Panc1 (cell line): Measurements from ENCODE around the gene PORCN. TPM values are rescaled to one million over a fixed set of nuclear protein-coding genes. Genes with fewer than 3 reads are reported as not detected.

Experiments
- ATAC-seq: fragments of 200-7000 bp; cut with Tn5 transposase; 2 replicates; pipeline ENCODE4 v1.9.1; 2020; ENCODE audit warnings: mild to moderate bottlenecking, moderate library complexity
- BruUV-seq: library from RNA; stranded (reverse); fragments of 400-500 nt; replicated peaks from 2 replicates; lab custom pipeline; 2021; lab: Mats Ljungman, UMichigan
- CTCF ChIA-PET: fragments of 300-600 bp; sonication (Branson Sonifier 250); formaldehyde crosslinking; loops from one replicate; lab custom pipeline; 2022; ENCODE audit warnings: antibody characterized with exemption; lab: Charles Lee
- POLR2A ChIA-PET: fragments of 300-600 bp; sonication (Branson Sonifier 250); formaldehyde crosslinking; loops from one replicate; lab custom pipeline; 2022; ENCODE audit warnings: antibody characterized with exemption; lab: Charles Lee
- DNase-seq: peaks from one replicate; pipeline ENCODE4 v3.0.0-alpha.2; 2010; ENCODE audit warnings: low read depth, low spot score
- H3K27ac ChIP-seq: 2 replicates; pipeline ENCODE4 v1.5.1; 2011; ENCODE audit warnings: mild to moderate bottlenecking, low read length, inconsistent platforms
- H3K27me3 ChIP-seq: fragments of 200-500 bp; sonication (Bioruptor generic); 2 replicates; pipeline ENCODE4 v1.6.0; 2014; ENCODE audit warnings: low read length, inconsistent platforms; ENCODE audit not compliant: control insufficient read depth, insufficient read depth
- H3K36me3 ChIP-seq: fragments of 200-500 bp; sonication (Bioruptor generic); 2 replicates; pipeline ENCODE4 v1.5.1; 2014; ENCODE audit warnings: inconsistent platforms, mild to moderate bottlenecking, low read length, moderate library complexity; ENCODE audit not compliant: control insufficient read depth, insufficient read depth
- H3K4me1 ChIP-seq: 2 replicates; pipeline ENCODE4 v1.5.1; 2011; ENCODE audit warnings: inconsistent platforms, mild to moderate bottlenecking, low read length, moderate library complexity; ENCODE audit not compliant: control insufficient read depth, insufficient read depth
- H3K4me3 ChIP-seq, 2 experiments: 2 replicates each; pipeline ENCODE4 v1.5.1; 2011 to 2012; ENCODE audit warnings: low read depth in 2 of 2, low read length in 2 of 2, mild to moderate bottlenecking in 2 of 2, inconsistent platforms in 1 of 2, moderate library complexity in 1 of 2
- H3K9me3 ChIP-seq: fragments of 200-500 bp; sonication (Bioruptor generic); 2 replicates; pipeline ENCODE4 v1.5.1; 2014; ENCODE audit warnings: low read depth, mild to moderate bottlenecking, inconsistent platforms, low read length, moderate library complexity; ENCODE audit not compliant: control insufficient read depth, insufficient read depth
- CTCF ChIP-seq: fragments of 450-650 bp; IDR thresholded peaks from 2 replicates; pipeline ENCODE4 v1.5.1; 2017; ENCODE audit warnings: mild to moderate bottlenecking
- POLR2AphosphoS5 ChIP-seq: IDR thresholded peaks from 2 replicates; pipeline ENCODE4 v1.6.1; 2012; ENCODE audit warnings: mild to moderate bottlenecking, low read depth, low read length, moderate library complexity
- REST ChIP-seq, 2 experiments: IDR thresholded peaks; 2 replicates each; pipeline ENCODE4 v1.6.1; 2011 to 2012; ENCODE audit warnings: low read depth in 2 of 2, control low read depth in 1 of 2, low read length in 1 of 2, mild to moderate bottlenecking in 1 of 2, moderate library complexity in 1 of 2; ENCODE audit not compliant: insufficient read depth in 1 of 2
- SIN3A ChIP-seq: IDR thresholded peaks from 2 replicates; pipeline ENCODE4 v1.6.1; 2012; ENCODE audit warnings: low read depth, mild to moderate bottlenecking, low read length, moderate library complexity, borderline replicate concordance; ENCODE audit not compliant: insufficient read depth
- TCF7L2 ChIP-seq: IDR thresholded peaks from 2 replicates; pipeline ENCODE4 v1.6.1; 2011; ENCODE audit warnings: mild to moderate bottlenecking, low read depth, low read length, inconsistent platforms
- in situ Hi-C: cut with HindIII; loops from 2 replicates; pipeline ENCODE4 v1.10.0; 2016; ENCODE audit warnings: low sequenced_read_pairs, low pct_unique_long_range_greater_than_20kb
- intact Hi-C: fragments of 100-400 bp; cut with micrococcal nuclease; formaldehyde crosslinking; loops from one replicate; pipeline ENCODE4 v1.10.0; 2022; ENCODE audit not compliant: unreplicated experiment
- total RNA-seq: library from RNA; stranded (reverse); gene quantifications from one replicate; pipeline ENCODE4 v1.2.1, GENCODE V29; 2021; ENCODE audit not compliant: unreplicated experiment

PORCN gene
- total RNA-seq, 1 experiment from 2014 or later = 8.6 TPM

GRCh38 chrX:48509245-48509590, 426 bp downstream of the PORCN start:
- no peaks in the 10 kb centered on the region for H3K27me3 ChIP-seq
- H3K9me3 ChIP-seq = no peaks in the 10 kb centered on the region
- POLR2A ChIA-PET = no interaction called here
- peak overlapping the region; percentile 73 to 84 for H3K4me3 ChIP-seq
- in situ Hi-C loops = no loop called here
- CTCF ChIA-PET = no interaction called here
- H3K36me3 ChIP-seq = no peaks in the 10 kb centered on the region
- H3K4me1 ChIP-seq = no peaks in the 10 kb centered on the region
- TF ChIP-seq POLR2AphosphoS5 (no peak), CTCF (no peak), REST (IDR thresholded peaks at IDR 0.05; ENCODE audit: insufficient read depth in 1 of 2, low read depth in 2 of 2, low read length in 1 of 2) (no peak), TCF7L2 (no peak), SIN3A (no peak)
- intact Hi-C loops = loop anchor here (10.0 kb wide), 1 partner anchor 424 kb away; no protein-coding TSS in a partner anchor
- ATAC-seq (peak; percentile 35; the same call in 1 of the 2 replicates), DNase-seq (no peak)
- no TSS peak for BruUV-seq
- peak overlapping the region; percentile 57 for H3K27ac ChIP-seq

GRCh38 chrX:48509619-48510018, 827 bp downstream of the PORCN start:
- DNase-seq = no peak
- no TSS peak for BruUV-seq
- TF ChIP-seq POLR2AphosphoS5 (no peak), CTCF (no peak), REST (IDR thresholded peaks at IDR 0.05; ENCODE audit: insufficient read depth in 1 of 2, low read depth in 2 of 2, low read length in 1 of 2) (no peak), SIN3A (no peak), TCF7L2 (no peak)
- no peaks in the 10 kb centered on the region for H3K9me3 ChIP-seq
- ChIA-PET POLR2A (no interaction called here), CTCF (no interaction called here)
- H3K4me1 ChIP-seq = no peaks in the 10 kb centered on the region
- intact Hi-C loops (loop anchor here (10.0 kb wide), 1 partner anchor 425 kb away; no protein-coding TSS in a partner anchor), in situ Hi-C loops (no loop called here)
- peak overlapping the region; percentile 57; the same call in 1 of the 2 replicates for H3K27ac ChIP-seq
- H3K36me3 ChIP-seq = no peaks in the 10 kb centered on the region
- H3K27me3 ChIP-seq = no peaks in the 10 kb centered on the region
- peak overlapping the region; percentile 73 to 84 for H3K4me3 ChIP-seq
- no peak for ATAC-seq
